Memory B cell (primary cell): ENCODE results near the gene LCOR.
A peak's percentile ranks its signal among the peaks of the same experiment; 100 is the strongest.
"Not testable (repeated sequence)": the region's sequence is repeated elsewhere in the genome, so short reads cannot be mapped to it uniquely, and the experiment has no call there.

Experiments
- ATAC-seq: fragments of 150-1000 bp; cut with Tn5 transposase; 2 replicates; pipeline ENCODE4 v1.10.0; 2021; ENCODE audit warnings: low read depth, mild to moderate bottlenecking, moderate library complexity
- DNase-seq, 2 donors: peaks; one replicate each; pipeline ENCODE4 v3.0.0; 2022; ENCODE audit warnings: low spot score in 2 of 2
- H3K27ac Mint-ChIP-seq: one replicate; pipeline ENCODE4 v1.8.0; 2022; ENCODE audit warnings: mild to moderate bottlenecking, moderate library complexity, mixed read lengths
- H3K27me3 Mint-ChIP-seq: one replicate; pipeline ENCODE4 v1.8.0; 2022; ENCODE audit warnings: mixed read lengths
- H3K36me3 Mint-ChIP-seq: one replicate; pipeline ENCODE4 v1.8.0; 2022; ENCODE audit warnings: mild to moderate bottlenecking, mixed read lengths
- H3K4me1 Mint-ChIP-seq: one replicate; pipeline ENCODE4 v1.8.0; 2022; ENCODE audit warnings: mixed read lengths
- H3K4me3 Mint-ChIP-seq: one replicate; pipeline ENCODE4 v1.8.0; 2022; ENCODE audit warnings: mild to moderate bottlenecking, moderate library complexity, mixed read lengths
- H3K9me3 Mint-ChIP-seq: one replicate; pipeline ENCODE4 v1.8.0; 2022; ENCODE audit warnings: mixed read lengths

Gene LCOR

DNA sequence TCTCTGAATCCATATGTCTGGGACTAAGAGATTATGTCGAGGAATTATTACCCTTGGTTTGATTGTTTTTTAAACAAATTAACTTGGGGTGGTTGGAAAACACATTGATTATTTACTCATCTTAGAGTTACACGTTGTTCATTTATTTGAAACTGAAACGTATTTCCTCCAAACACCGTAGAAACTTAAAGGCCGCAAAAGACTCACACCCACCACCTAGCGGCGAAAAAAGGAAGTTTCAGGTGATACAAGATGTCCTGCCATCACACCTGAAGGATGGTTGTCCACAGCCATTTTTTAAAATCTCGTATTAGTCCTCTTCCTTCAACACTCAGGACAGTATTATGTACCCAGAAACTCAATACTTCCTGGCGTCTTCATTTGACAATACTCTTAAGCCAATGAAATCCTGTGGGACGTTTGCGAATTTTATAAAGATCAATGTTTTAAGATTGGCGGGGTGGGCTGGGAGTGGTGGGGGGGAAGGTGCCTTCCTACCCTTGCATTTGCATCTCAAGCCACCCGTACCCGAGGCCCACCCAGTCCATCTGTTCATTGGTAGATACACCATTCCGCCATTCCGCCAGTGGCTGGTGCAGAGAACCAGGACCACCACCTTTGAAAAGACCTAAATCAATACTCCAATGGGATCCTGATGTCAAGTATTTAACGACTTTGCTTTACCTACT lies 1.4 kb upstream of the LCOR start:
- Mint-ChIP-seq H3K9me3 (no peaks in the 10 kb centered on the region), H3K4me3 (peak overlapping the region; percentile 58), H3K27me3 (no peaks in the 10 kb centered on the region), H3K36me3 (no peaks in the 10 kb centered on the region), H3K4me1 (peaks cover 24% of the 10 kb centered on the region), H3K27ac (peak overlapping the region; percentile 98)
- DNase-seq: peak; percentile 83 to 84
- ATAC-seq: no peak

DNA sequence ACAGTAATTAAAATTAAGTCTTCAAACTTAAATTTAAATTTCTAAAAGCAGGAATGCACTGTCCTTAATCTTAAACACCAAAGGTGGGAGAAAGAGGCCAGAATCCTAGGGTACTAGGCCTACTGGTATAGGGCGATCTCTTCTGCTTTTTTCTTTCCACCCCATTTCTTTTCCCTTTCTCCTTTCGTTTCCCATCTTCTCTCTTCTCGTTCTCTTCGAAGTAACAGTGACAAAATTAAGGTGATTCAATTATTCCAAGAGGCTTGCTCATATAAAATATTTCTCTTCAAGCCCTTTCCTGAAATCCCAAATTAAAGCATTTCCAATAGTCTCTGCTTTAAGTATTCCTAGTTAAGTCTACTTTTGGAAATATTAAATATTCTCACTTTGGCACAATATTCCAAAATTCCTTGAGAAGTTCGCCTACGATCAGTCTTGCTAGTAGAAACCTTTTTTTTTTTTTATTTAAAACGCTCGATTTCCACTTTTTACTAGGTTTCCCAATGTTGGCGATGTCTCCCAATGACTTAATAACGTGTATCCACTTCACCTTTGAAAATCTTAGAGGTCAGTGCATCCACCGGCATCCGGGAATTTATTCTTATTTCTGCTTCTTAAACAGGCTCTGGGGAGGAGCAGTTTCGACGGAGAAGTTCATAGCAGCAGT lies 765 bp upstream of the LCOR start:
- H3K36me3 Mint-ChIP-seq: no peaks in the 10 kb centered on the region
- peaks cover 30% of the 10 kb centered on the region for H3K4me1 Mint-ChIP-seq
- no peaks in the 10 kb centered on the region for H3K9me3 Mint-ChIP-seq
- ATAC-seq: no peak
- no peaks in the 10 kb centered on the region for H3K27me3 Mint-ChIP-seq
- DNase-seq: no peak
- H3K4me3 Mint-ChIP-seq: peak overlapping the region; percentile 90
- peak overlapping the region; percentile 98 for H3K27ac Mint-ChIP-seq

GRCh38 chr10:96832721-96833219 lies 672 bp downstream of the LCOR start:
- DNase-seq (peak; percentile 95 to 98), ATAC-seq (peak; percentile 64)
- Mint-ChIP-seq H3K9me3 (no peaks in the 10 kb centered on the region), H3K4me1 (peaks cover 38% of the 10 kb centered on the region), H3K36me3 (peaks cover 3% of the 10 kb centered on the region), H3K27ac (peak overlapping the region; percentile 98), H3K4me3 (peak overlapping the region; percentile 94), H3K27me3 (no peaks in the 10 kb centered on the region)

GRCh38 chr10:96833220-96834001 lies 1.3 kb downstream of the LCOR start:
- H3K36me3 Mint-ChIP-seq: peaks cover 6% of the 10 kb centered on the region
- ATAC-seq (no peak), DNase-seq (peak in 1 of 2 donors; percentile 9)
- peak overlapping the region; percentile 93 for H3K4me3 Mint-ChIP-seq
- H3K4me1 Mint-ChIP-seq: peaks cover 42% of the 10 kb centered on the region
- no peaks in the 10 kb centered on the region for H3K27me3 Mint-ChIP-seq
- H3K9me3 Mint-ChIP-seq: no peaks in the 10 kb centered on the region
- H3K27ac Mint-ChIP-seq: peak overlapping the region; percentile 98

- Mint-ChIP-seq H3K36me3 (peaks cover 8% of the 10 kb centered on the region), H3K4me3 (peak overlapping the region; percentile 93), H3K9me3 (no peaks in the 10 kb centered on the region), H3K27me3 (no peaks in the 10 kb centered on the region), H3K4me1 (peaks cover 50% of the 10 kb centered on the region), H3K27ac (peak overlapping the region; percentile 98)
- DNase-seq (no peak), ATAC-seq (no peak)
Measured at GRCh38 chr10:96834120-96834519, 2.0 kb downstream of the LCOR start.

DNA sequence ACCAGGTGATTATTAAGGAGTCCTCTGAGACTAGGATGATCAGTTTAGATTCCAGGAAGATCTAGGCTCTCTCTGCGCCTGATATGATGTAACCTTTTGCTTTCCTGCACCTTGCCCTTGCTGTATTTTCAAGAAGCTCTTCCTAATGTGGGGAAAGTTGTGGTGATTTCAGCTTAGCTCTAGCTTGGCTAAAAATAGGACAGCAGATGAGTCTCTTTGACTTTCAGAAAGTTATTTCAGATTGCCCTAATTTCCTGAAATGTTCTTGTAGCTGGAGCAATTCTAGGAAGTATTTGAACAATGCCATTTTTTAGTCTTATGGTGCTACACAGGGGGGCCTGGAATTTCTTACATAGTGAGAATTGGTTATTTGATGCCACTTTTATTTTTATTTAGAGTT lies 3.8 kb downstream of the LCOR start:
- H3K36me3 Mint-ChIP-seq: peaks cover 10% of the 10 kb centered on the region

GRCh38 chr10:96838529-96838928 lies 6.4 kb downstream of the LCOR start:
- H3K4me1 Mint-ChIP-seq: peaks cover 56% of the 10 kb centered on the region
- no peak overlapping the region for H3K4me3 Mint-ChIP-seq
- no peak for ATAC-seq
- no peaks in the 10 kb centered on the region for H3K9me3 Mint-ChIP-seq
- H3K27ac Mint-ChIP-seq: no peak overlapping the region
- no peak for DNase-seq
- peaks cover 13% of the 10 kb centered on the region for H3K36me3 Mint-ChIP-seq
- no peaks in the 10 kb centered on the region for H3K27me3 Mint-ChIP-seq

More for the DNA sequence above, 3.8 kb downstream of the LCOR start:
- peak overlapping the region; percentile 89 for H3K27ac Mint-ChIP-seq
- H3K4me1 Mint-ChIP-seq: peaks cover 57% of the 10 kb centered on the region
- no peaks in the 10 kb centered on the region for H3K27me3 Mint-ChIP-seq
- ATAC-seq (no peak), DNase-seq (no peak)
- H3K4me3 Mint-ChIP-seq: no peak overlapping the region
- H3K9me3 Mint-ChIP-seq: no peaks in the 10 kb centered on the region

- peaks cover 13% of the 10 kb centered on the region for H3K36me3 Mint-ChIP-seq
- no peak for ATAC-seq
- H3K9me3 Mint-ChIP-seq: no peaks in the 10 kb centered on the region
- H3K4me3 Mint-ChIP-seq: no peak overlapping the region
- H3K4me1 Mint-ChIP-seq: peaks cover 50% of the 10 kb centered on the region
- H3K27me3 Mint-ChIP-seq: no peaks in the 10 kb centered on the region
- DNase-seq: no peak
- H3K27ac Mint-ChIP-seq: no peak overlapping the region
Measured at GRCh38 chr10:96840841-96841518, 8.9 kb downstream of the LCOR start.

DNA sequence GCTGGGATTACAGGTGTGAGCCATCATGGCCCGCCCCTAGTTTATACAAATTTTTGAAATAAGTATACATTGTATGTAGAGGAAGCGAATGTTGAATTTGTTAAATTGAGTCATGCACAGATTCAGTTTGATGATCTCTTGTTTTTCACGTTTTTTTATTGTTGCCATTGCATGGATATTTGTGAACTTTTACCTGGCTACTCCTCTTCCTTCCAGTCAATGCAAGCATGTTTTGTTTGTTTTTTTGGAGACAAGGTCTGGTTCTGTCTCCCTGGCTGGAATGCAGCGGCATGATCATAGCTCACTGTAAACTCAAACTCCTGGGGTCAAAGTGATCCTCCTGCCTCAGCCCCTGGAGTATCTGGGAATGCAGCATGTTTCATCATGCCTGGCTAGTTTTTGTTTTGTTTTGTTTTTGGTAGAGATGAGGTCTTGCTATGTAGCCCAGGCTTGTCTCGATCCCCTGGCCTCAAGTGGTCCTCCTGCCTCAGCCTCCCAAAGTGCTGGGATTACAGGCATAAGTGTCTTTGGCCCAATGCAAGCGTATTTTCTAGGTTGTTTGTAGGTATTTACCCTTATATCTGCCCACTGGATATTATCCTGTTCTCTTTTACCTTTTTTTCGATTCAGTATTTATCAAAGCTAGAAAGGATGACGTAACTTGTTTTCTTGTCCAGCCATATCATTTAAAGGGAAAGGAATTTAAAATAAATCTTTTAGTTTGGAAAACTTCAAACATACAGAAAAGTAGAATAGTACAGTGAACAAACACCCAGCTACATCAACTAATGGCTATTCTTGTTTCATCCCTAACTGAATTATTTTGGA lies 11.0 kb downstream of the LCOR start:
- DNase-seq: no peak
- Mint-ChIP-seq H3K4me1 (peaks cover 46% of the 10 kb centered on the region), H3K27me3 (no peaks in the 10 kb centered on the region), H3K4me3 (no peak overlapping the region), H3K9me3 (no peaks in the 10 kb centered on the region), H3K36me3 (peaks cover 12% of the 10 kb centered on the region), H3K27ac (peak overlapping the region; percentile 70)
- no peak for ATAC-seq

GRCh38 chr10:96843823-96844222 lies 11.7 kb downstream of the LCOR start:
- Mint-ChIP-seq H3K27me3 (no peaks in the 10 kb centered on the region), H3K36me3 (peaks cover 7% of the 10 kb centered on the region), H3K27ac (no peak overlapping the region), H3K4me3 (no peak overlapping the region), H3K4me1 (peaks cover 40% of the 10 kb centered on the region), H3K9me3 (no peaks in the 10 kb centered on the region)
- DNase-seq: no peak
- no peak for ATAC-seq

DNA sequence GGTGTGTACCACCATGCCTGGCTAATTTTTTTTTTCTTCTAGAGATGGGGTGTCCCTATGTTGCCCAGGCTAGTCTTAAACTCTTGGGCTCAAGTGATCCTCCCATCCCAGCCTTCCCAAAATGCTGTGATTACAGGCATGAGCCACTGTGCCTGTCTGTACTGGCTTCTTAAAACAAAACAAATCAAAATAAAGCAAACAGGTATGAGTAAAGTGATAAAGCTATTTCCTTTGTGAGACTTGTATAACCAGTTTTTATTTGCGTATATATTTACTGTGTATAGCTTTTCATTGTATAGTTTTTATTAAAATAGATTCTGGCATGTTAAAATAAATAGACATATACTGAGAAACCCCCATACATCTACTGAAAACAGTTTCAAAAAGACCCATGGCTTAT lies 14.3 kb downstream of the LCOR start:
- peak overlapping the region; percentile 26 for H3K27ac Mint-ChIP-seq
- no peaks in the 10 kb centered on the region for H3K9me3 Mint-ChIP-seq
- peaks cover 35% of the 10 kb centered on the region for H3K4me1 Mint-ChIP-seq
- DNase-seq: no peak
- H3K36me3 Mint-ChIP-seq: peaks cover 9% of the 10 kb centered on the region
- no peaks in the 10 kb centered on the region for H3K27me3 Mint-ChIP-seq
- no peak for ATAC-seq
- H3K4me3 Mint-ChIP-seq: no peak overlapping the region

DNA sequence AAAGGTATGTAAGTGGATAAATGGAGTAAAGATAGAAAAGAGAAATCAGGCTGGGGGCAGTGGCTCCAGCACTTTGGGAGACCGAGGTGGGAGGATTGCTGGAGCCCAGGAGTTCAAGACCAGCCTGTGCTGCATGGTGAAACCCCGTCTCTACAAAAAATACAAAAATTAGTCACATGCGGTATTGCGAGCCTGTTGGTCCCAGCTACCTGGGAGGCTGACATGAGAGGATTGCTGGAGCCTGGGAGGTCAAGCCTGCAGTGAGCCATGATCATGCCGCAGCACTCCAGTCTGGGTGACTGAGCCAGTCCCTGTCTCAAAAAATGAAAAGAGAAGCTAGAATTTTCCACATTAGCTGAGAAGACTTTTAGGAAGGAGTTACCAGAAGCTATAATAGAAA lies 14.8 kb downstream of the LCOR start:
- H3K27ac Mint-ChIP-seq: peak overlapping the region; percentile 26
- ATAC-seq: no peak
- peaks cover 35% of the 10 kb centered on the region for H3K4me1 Mint-ChIP-seq
- H3K9me3 Mint-ChIP-seq: no peaks in the 10 kb centered on the region
- no peak overlapping the region for H3K4me3 Mint-ChIP-seq
- DNase-seq: no peak
- H3K27me3 Mint-ChIP-seq: no peaks in the 10 kb centered on the region
- peaks cover 9% of the 10 kb centered on the region for H3K36me3 Mint-ChIP-seq

- not testable (repeated sequence) for H3K4me3 Mint-ChIP-seq, H3K36me3 Mint-ChIP-seq, H3K27me3 Mint-ChIP-seq, ATAC-seq, H3K9me3 Mint-ChIP-seq, DNase-seq, H3K27ac Mint-ChIP-seq
- H3K4me1 Mint-ChIP-seq: peaks cover 35% of the 10 kb centered on the region
Measured at GRCh38 chr10:96847356-96847755, 15.3 kb downstream of the LCOR start.
